CD14-positive monocyte (primary cell): ENCODE results near the gene ATP11A. TPM values are rescaled to one million over a fixed set of nuclear protein-coding genes. Genes with fewer than 3 reads are reported as not detected.
A peak's percentile ranks its signal among the peaks of the same experiment; 100 is the strongest.

Experiments
- DNase-seq, 3 donors: peaks; one replicate each; pipeline ENCODE4 v3.0.0-alpha.2; 2011 to 2022
- H2AFZ ChIP-seq: 2 replicates; pipeline ENCODE4 v1.6.0; 2012; ENCODE audit warnings: mild to moderate bottlenecking, low read depth, low read length, inconsistent platforms; ENCODE audit not compliant: insufficient read depth, poor library complexity, severe bottlenecking
- H3K27ac ChIP-seq, 2 donors: 1 replicate in 1 of 2; 2 replicates in 1 of 2; pipeline ENCODE4 v1.5.1; 2012 to 2013; ENCODE audit warnings: low read length in 2 of 2, control low read depth in 1 of 2, inconsistent platforms in 1 of 2, low read depth in 1 of 2, mild to moderate bottlenecking in 1 of 2
- H3K27me3 ChIP-seq, 2 donors: one replicate each; pipeline versions ENCODE4 v1.6.0 to v1.6.1; 2011 to 2013; ENCODE audit warnings: low read length in 2 of 2; ENCODE audit not compliant: control insufficient read depth in 2 of 2, insufficient read depth in 2 of 2
- H3K36me3 ChIP-seq, 2 donors: replicated peaks in 1 of 2; 1 replicate in 1 of 2; 2 replicates in 1 of 2; pipeline versions ENCODE4 v1.5.1 to v1.6.1; 2012 to 2013; ENCODE audit warnings: low read length in 2 of 2, control low read depth in 1 of 2, inconsistent platforms in 1 of 2, mild to moderate bottlenecking in 1 of 2; ENCODE audit not compliant: insufficient read depth in 2 of 2, control insufficient read depth in 1 of 2
- H3K4me1 ChIP-seq, 2 donors: 1 replicate in 1 of 2; 2 replicates in 1 of 2; pipeline versions ENCODE4 v1.5.1 to v1.6.1; 2012 to 2013; ENCODE audit warnings: low read length in 2 of 2, control low read depth in 1 of 2, inconsistent platforms in 1 of 2, mild to moderate bottlenecking in 1 of 2, moderate library complexity in 1 of 2; ENCODE audit not compliant: insufficient read depth in 2 of 2, control insufficient read depth in 1 of 2
- H3K4me2 ChIP-seq: replicated peaks from 2 replicates; pipeline ENCODE3; 2012; ENCODE audit warnings: low read length, moderate library complexity, mild to moderate bottlenecking; ENCODE audit not compliant: poor library complexity, severe bottlenecking; ENCODE audit errors: extremely low read depth
- H3K4me3 ChIP-seq, 3 experiments: fragments of 200-600 bp in 1 of 3; sonication (generic) in 1 of 3; replicated peaks in 1 of 3; 1 replicate in 2 of 3; 2 replicates in 1 of 3; pipeline ENCODE4 v1.5.1; 2011 to 2013; ENCODE audit warnings: low read length in 3 of 3, mild to moderate bottlenecking in 3 of 3, control low read depth in 2 of 3, low read depth in 2 of 3, inconsistent platforms in 1 of 3, moderate library complexity in 1 of 3
- H3K79me2 ChIP-seq: 2 replicates; pipeline ENCODE4 v1.6.0; 2012; ENCODE audit warnings: mild to moderate bottlenecking, control low read depth, inconsistent platforms, low read length, moderate library complexity; ENCODE audit not compliant: insufficient read depth
- H3K9ac ChIP-seq: 2 replicates; pipeline ENCODE4 v1.6.0; 2017; ENCODE audit warnings: low read length, mild to moderate bottlenecking; ENCODE audit not compliant: insufficient read depth, poor library complexity, severe bottlenecking
- H3K9me3 ChIP-seq, 2 donors: replicated peaks in 1 of 2; 1 replicate in 1 of 2; 2 replicates in 1 of 2; pipeline versions ENCODE4 v1.5.1 to v1.6.1; 2012 to 2013; ENCODE audit warnings: low read length in 2 of 2, control low read depth in 1 of 2; ENCODE audit not compliant: control insufficient read depth in 1 of 2, insufficient read depth in 1 of 2
- H4K20me1 ChIP-seq: 2 replicates; pipeline ENCODE4 v1.6.0; 2012; ENCODE audit warnings: mild to moderate bottlenecking, low read length, control low read depth, moderate library complexity; ENCODE audit not compliant: insufficient read depth
- H3K27ac Mint-ChIP-seq, 7 donors: one replicate each; pipeline ENCODE4 v1.8.0; 2020; ENCODE audit warnings: mild to moderate bottlenecking in 7 of 7, mixed read lengths in 7 of 7, moderate library complexity in 6 of 7, inconsistent platforms in 2 of 7
- H3K27me3 Mint-ChIP-seq, 3 donors: one replicate each; pipeline ENCODE4 v1.8.0; 2021 to 2022; ENCODE audit warnings: low read depth in 3 of 3, mild to moderate bottlenecking in 3 of 3, mixed read lengths in 3 of 3, moderate library complexity in 3 of 3, inconsistent platforms in 1 of 3
- H3K36me3 Mint-ChIP-seq, 2 donors: one replicate each; pipeline ENCODE4 v1.8.0; 2020; ENCODE audit warnings: mixed read lengths in 2 of 2, inconsistent platforms in 1 of 2, mild to moderate bottlenecking in 1 of 2
- H3K4me1 Mint-ChIP-seq: one replicate; pipeline ENCODE4 v1.8.0; 2020; ENCODE audit warnings: mild to moderate bottlenecking, mixed read lengths
- H3K4me3 Mint-ChIP-seq, 2 donors: one replicate each; pipeline ENCODE4 v1.8.0; 2020; ENCODE audit warnings: mild to moderate bottlenecking in 2 of 2, mixed read lengths in 2 of 2, moderate library complexity in 1 of 2
- H3K9me3 Mint-ChIP-seq, 7 donors: one replicate each; pipeline ENCODE4 v1.8.0; 2020 to 2022; ENCODE audit warnings: mixed read lengths in 7 of 7, mild to moderate bottlenecking in 6 of 7, moderate library complexity in 6 of 7, inconsistent platforms in 2 of 7
- CTCF ChIP-seq: fragments of 200-600 bp; IDR thresholded peaks from one replicate; pipeline ENCODE4 v1.8.0; 2022; ENCODE audit warnings: antibody characterized with exemption, mild to moderate bottlenecking
- WGBS: methylation state at CpG from one replicate; pipeline ENCODE4 v1.1.5; 2013; ENCODE audit warnings: missing lambda C conversion rate; ENCODE audit not compliant: insufficient coverage; 5-methylcytosine and 5-hydroxymethylcytosine counted together
- intact Hi-C, 2 donors: fragments of 100-400 bp; cut with micrococcal nuclease; formaldehyde crosslinking; loops; one replicate each; pipeline versions ENCODE4 v1.15.0 to v1.15.1; 2023
- polyA plus RNA-seq, 3 donors: library from polyadenylated mRNA; depleted of rRNA in 1 of 3; unstranded in 2 of 3; stranded (reverse) in 1 of 3; fragments of 300-500 nt in 2 of 3; fragments of >200 nt in 1 of 3; fragmentation: Illumina TruSeq in 2 of 3; gene quantifications; 1 replicate in 2 of 3; 2 replicates in 1 of 3; pipeline ENCODE4 v1.2.3, GENCODE V29; 2012 to 2021

Gene ATP11A
- polyA plus RNA-seq, 3 donors, result 7.2 to 45.4 (median 7.6) TPM

- no peak for TF ChIP-seq CTCF
- peaks cover 97% of the 10 kb centered on the region for H3K79me2 ChIP-seq
- 95% methylated on average over 14 of the region's 17 CpGs for WGBS
Measured at GRCh38 chr13:112735791-112736190, 46.0 kb downstream of the ATP11A start.

DNA sequence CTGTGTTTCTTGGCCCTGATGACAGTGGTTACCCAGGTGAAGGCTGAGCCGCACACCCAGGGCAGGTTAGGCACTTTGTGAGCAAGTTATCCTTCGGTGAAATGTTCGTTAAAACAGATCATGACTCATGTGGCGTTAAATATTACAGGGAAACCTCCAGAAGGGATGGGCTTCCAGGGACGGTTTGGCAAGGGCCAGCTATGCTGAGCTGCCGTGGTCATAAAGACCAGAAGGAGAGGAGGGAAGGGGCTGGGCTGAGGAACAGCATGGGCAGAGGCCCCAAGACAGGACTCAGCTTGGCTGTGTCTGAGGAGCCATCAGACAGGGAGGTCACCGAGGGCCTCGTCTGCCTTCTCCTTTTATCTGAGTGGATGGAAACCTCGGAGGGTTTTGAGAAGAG, 47.5 kb downstream of the ATP11A start:
- peaks cover 0 to 18% of the 10 kb centered on the region in 2 donors for H3K36me3 ChIP-seq
- intact Hi-C loops, result no loop called here
- H3K36me3 Mint-ChIP-seq, result peaks cover 13 to 25% of the 10 kb centered on the region in 2 donors
- no peak overlapping the region for H3K4me3 Mint-ChIP-seq
- H3K27me3 Mint-ChIP-seq, result peaks cover 0 to 2% (median 1%) of the 10 kb centered on the region in 3 donors
- H3K4me3 ChIP-seq, result no peak overlapping the region
- no peak for DNase-seq
- TF ChIP-seq CTCF, result no peak
- no peaks in the 10 kb centered on the region for H3K9me3 ChIP-seq
- H3K27ac ChIP-seq, result no peak overlapping the region
- H3K9me3 Mint-ChIP-seq, result no peaks in the 10 kb centered on the region
- H3K4me1 ChIP-seq, result peaks cover 0 to 4% of the 10 kb centered on the region in 2 donors
- H3K79me2 ChIP-seq, result peaks cover 97% of the 10 kb centered on the region
- 98% methylated on average over 8 of the region's 9 CpGs for WGBS
- peak overlapping the region in 2 of 7 donors; percentile 37 to 51 for H3K27ac Mint-ChIP-seq
- no peak overlapping the region for H3K4me2 ChIP-seq
- no peak overlapping the region for H3K9ac ChIP-seq
- H3K27me3 ChIP-seq, result no peaks in the 10 kb centered on the region
- H4K20me1 ChIP-seq, result peaks cover 100% of the 10 kb centered on the region
- H3K4me1 Mint-ChIP-seq, result peaks cover 22% of the 10 kb centered on the region
- no peak overlapping the region for H2AFZ ChIP-seq

More at GRCh38 chr13:112735791-112736190, 46.0 kb downstream of the ATP11A start:
- H3K27ac Mint-ChIP-seq, result peak overlapping the region in 2 of 7 donors; percentile 35 to 41
- no peak overlapping the region for H3K4me2 ChIP-seq
- H3K27ac ChIP-seq, result no peak overlapping the region
- intact Hi-C loops, result no loop called here
- peaks cover 13 to 25% of the 10 kb centered on the region in 2 donors for H3K36me3 Mint-ChIP-seq
- H3K4me3 ChIP-seq, result no peak overlapping the region
- DNase-seq, result no peak
- H3K9me3 Mint-ChIP-seq, result no peaks in the 10 kb centered on the region
- no peak overlapping the region for H3K9ac ChIP-seq
- H3K27me3 ChIP-seq, result no peaks in the 10 kb centered on the region
- no peak overlapping the region for H3K4me3 Mint-ChIP-seq
- H3K9me3 ChIP-seq, result no peaks in the 10 kb centered on the region
- no peak overlapping the region for H2AFZ ChIP-seq
- peaks cover 0 to 2% (median 1%) of the 10 kb centered on the region in 3 donors for H3K27me3 Mint-ChIP-seq
- peaks cover 0 to 18% of the 10 kb centered on the region in 2 donors for H3K36me3 ChIP-seq
- H3K4me1 Mint-ChIP-seq, result peaks cover 20% of the 10 kb centered on the region
- peaks cover 100% of the 10 kb centered on the region for H4K20me1 ChIP-seq
- peaks cover 0 to 4% of the 10 kb centered on the region in 2 donors for H3K4me1 ChIP-seq
